CD4-positive, alpha-beta T cell (primary cell): ENCODE measurements around the gene MON1B. TPM values are rescaled to one million over a fixed set of nuclear protein-coding genes. Genes with fewer than 3 reads are reported as not detected.

ENCODE experiments used
- ATAC-seq: fragments of 200-7000 bp; cut with Tn5 transposase; one replicate; pipeline ENCODE4 v1.10.0; 2022; ENCODE audit warnings: mild to moderate bottlenecking; ENCODE audit not compliant: poor library complexity
- CTCF ChIA-PET: fragments of 350-600 bp; sonication (Branson Sonifier 250); formaldehyde crosslinking; loops from one replicate; lab custom pipeline; 2021; ENCODE audit warnings: antibody characterized with exemption, inconsistent platforms; lab: Charles Lee
- POLR2A ChIA-PET: fragments of 350-600 bp; sonication (Branson Sonifier 250); formaldehyde crosslinking; loops from one replicate; lab custom pipeline; 2021; ENCODE audit warnings: antibody characterized with exemption, inconsistent platforms; lab: Charles Lee
- DNase-seq, 14 experiments: peaks; one replicate each; pipeline ENCODE4 v3.0.0-alpha.2; 2013 to 2020; ENCODE audit warnings: mixed read lengths in 2 of 14
- H3K27ac ChIP-seq, 2 donors: one replicate each; pipeline versions ENCODE4 v1.5.1 to v1.7.0; 2013; ENCODE audit warnings: low read length in 2 of 2, low read depth in 1 of 2, mild to moderate bottlenecking in 1 of 2
- H3K27me3 ChIP-seq, 2 experiments: 1 replicate in 1 of 2; 2 replicates in 1 of 2; pipeline versions ENCODE4 v1.6.1 to v1.7.0; 2013; ENCODE audit warnings: low read length in 2 of 2, control low read depth in 1 of 2, mild to moderate bottlenecking in 1 of 2, moderate library complexity in 1 of 2; ENCODE audit not compliant: insufficient read depth in 2 of 2, control insufficient read depth in 1 of 2
- H3K36me3 ChIP-seq: one replicate; pipeline ENCODE4 v1.6.1; 2013; ENCODE audit warnings: low read length, control low read depth; ENCODE audit not compliant: insufficient read depth
- H3K4me1 ChIP-seq: one replicate; pipeline ENCODE4 v1.6.1; 2013; ENCODE audit warnings: low read length, control low read depth; ENCODE audit not compliant: insufficient read depth
- H3K4me3 ChIP-seq: one replicate; pipeline ENCODE4 v1.5.1; 2013; ENCODE audit warnings: mild to moderate bottlenecking, low read length, moderate library complexity
- H3K9me3 ChIP-seq, 2 experiments: 1 replicate in 1 of 2; 2 replicates in 1 of 2; pipeline versions ENCODE4 v1.6.1 to v1.7.0; 2013; ENCODE audit warnings: low read length in 2 of 2, mild to moderate bottlenecking in 2 of 2, control low read depth in 1 of 2, moderate library complexity in 1 of 2; ENCODE audit not compliant: control insufficient read depth in 1 of 2, insufficient read depth in 1 of 2
- H3K27ac Mint-ChIP-seq: one replicate; pipeline ENCODE4 v1.8.0; 2020; ENCODE audit warnings: mixed read lengths
- H3K27me3 Mint-ChIP-seq: one replicate; pipeline ENCODE4 v1.8.0; 2021; ENCODE audit warnings: mixed read lengths
- H3K36me3 Mint-ChIP-seq: one replicate; pipeline ENCODE4 v1.8.0; 2021; ENCODE audit warnings: low read depth, mixed read lengths
- H3K4me1 Mint-ChIP-seq: one replicate; pipeline ENCODE4 v1.8.0; 2021; ENCODE audit warnings: low read depth, mixed read lengths
- H3K4me3 Mint-ChIP-seq: one replicate; pipeline ENCODE4 v1.8.0; 2020; ENCODE audit warnings: mild to moderate bottlenecking, mixed read lengths
- H3K9me3 Mint-ChIP-seq: one replicate; pipeline ENCODE4 v1.8.0; 2020; ENCODE audit warnings: mixed read lengths
- CTCF ChIP-seq: fragments of 200-600 bp; IDR thresholded peaks from one replicate; pipeline ENCODE4 v1.8.0; 2022; ENCODE audit warnings: antibody characterized with exemption, mild to moderate bottlenecking
- intact Hi-C, 2 experiments: fragments of 100-400 bp; cut with DNase I in 1 of 2; cut with micrococcal nuclease in 1 of 2; formaldehyde crosslinking; loops; one replicate each; pipeline versions ENCODE4 v1.15.1 to v1.9.0; 2023 to 2025; cut with DNase I, micrococcal nuclease
- total RNA-seq, 174 experiments: library from RNA in 2 of 174; stranded (reverse) in 2 of 174; gene quantifications; one replicate each; pipeline ENCODE4 v1.2.3 and lab custom pipeline; 2021 to 2026

Gene MON1B
- total RNA-seq, 2 experiments from 2014 or later, result 52.3 to 52.6 TPM

- Histone ChIP-seq H3K4me1 (no peaks in the 10 kb centered on the region), H3K9me3 (no peaks in the 10 kb centered on the region), H3K27me3 (peaks cover 5 to 38% of the 10 kb centered on the region in 2 experiments), H3K36me3 (no peaks in the 10 kb centered on the region), H3K27ac (no peak overlapping the region), H3K4me3 (no peak overlapping the region)
- POLR2A ChIA-PET, result no interaction called here
- CTCF ChIA-PET, result no interaction called here
- Mint-ChIP-seq H3K36me3 (no peaks in the 10 kb centered on the region), H3K9me3 (no peaks in the 10 kb centered on the region), H3K27me3 (peaks cover 59% of the 10 kb centered on the region), H3K27ac (no peak overlapping the region), H3K4me1 (no peaks in the 10 kb centered on the region), H3K4me3 (no peak overlapping the region)
- no peak for DNase-seq
- no peak for TF ChIP-seq CTCF
- intact Hi-C loops, result no loop called here
- no peak for ATAC-seq
These were observed 24.3 kb upstream of the MON1B start for GRCh38 chr16:77166726-77167125.

DNA sequence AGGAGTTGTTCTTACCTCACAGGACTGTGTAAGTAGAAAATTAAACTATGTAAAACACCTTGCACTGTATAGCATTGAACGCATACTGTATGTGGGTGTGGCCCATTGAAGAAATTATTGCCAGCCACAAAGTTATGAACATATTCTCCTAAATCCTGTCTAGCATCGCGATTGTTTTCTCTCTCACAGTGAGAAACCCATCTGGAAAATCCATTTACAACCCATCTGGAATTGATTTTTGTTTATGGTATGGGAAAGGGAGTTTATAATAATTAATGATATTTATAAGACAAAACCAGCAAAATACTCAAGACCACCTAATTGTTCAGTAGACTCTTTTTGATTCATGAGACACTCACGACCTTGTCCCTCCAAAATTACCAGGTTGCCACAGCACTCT lies 22.1 kb upstream of the MON1B start:
- peaks cover 5 to 27% of the 10 kb centered on the region in 2 experiments for H3K27me3 ChIP-seq
- H3K27ac ChIP-seq, result no peak overlapping the region
- no peaks in the 10 kb centered on the region for H3K4me1 Mint-ChIP-seq
- H3K36me3 Mint-ChIP-seq, result no peaks in the 10 kb centered on the region
- no peaks in the 10 kb centered on the region for H3K4me1 ChIP-seq
- H3K27ac Mint-ChIP-seq, result no peak overlapping the region
- CTCF ChIA-PET, result no interaction called here
- no peaks in the 10 kb centered on the region for H3K9me3 ChIP-seq
- ATAC-seq (no peak), DNase-seq (no peak)
- H3K4me3 Mint-ChIP-seq, result no peak overlapping the region
- intact Hi-C loops, result no loop called here
- no peaks in the 10 kb centered on the region for H3K9me3 Mint-ChIP-seq
- H3K27me3 Mint-ChIP-seq, result peaks cover 66% of the 10 kb centered on the region
- H3K4me3 ChIP-seq, result no peak overlapping the region
- H3K36me3 ChIP-seq, result no peaks in the 10 kb centered on the region
- POLR2A ChIA-PET, result no interaction called here
- TF ChIP-seq CTCF, result no peak

- DNase-seq (peak in 9 of 14 experiments; percentile 10 to 69 (median 25)), ATAC-seq (peak; percentile 57)
- Histone ChIP-seq H3K4me3 (no peak overlapping the region), H3K27ac (no peak overlapping the region), H3K4me1 (no peaks in the 10 kb centered on the region), H3K9me3 (no peaks in the 10 kb centered on the region), H3K36me3 (no peaks in the 10 kb centered on the region), H3K27me3 (peaks cover 5 to 30% of the 10 kb centered on the region in 2 experiments)
- TF ChIP-seq CTCF, result peak; percentile 37
- Mint-ChIP-seq H3K36me3 (no peaks in the 10 kb centered on the region), H3K4me1 (no peaks in the 10 kb centered on the region), H3K27me3 (peaks cover 69% of the 10 kb centered on the region), H3K4me3 (no peak overlapping the region), H3K9me3 (no peaks in the 10 kb centered on the region), H3K27ac (no peak overlapping the region)
- POLR2A ChIA-PET, result no interaction called here
- CTCF ChIA-PET, result interaction anchor here (1.1 to 1.2 kb wide), 3 partner anchors 18 to 1389 kb away, joined by 4 read pairs; no protein-coding TSS in a partner anchor
- intact Hi-C loops, result loop anchor here in 1 of 2 experiments (10.0 kb wide), 1 partner anchor 1975 kb away; no protein-coding TSS in a partner anchor
These were observed 21.2 kb upstream of the MON1B start for GRCh38 chr16:77169650-77170236.
